Measurements from ENCODE around the gene STRC. TPM values are rescaled to one million over a fixed set of nuclear protein-coding genes. Genes with fewer than 3 reads are reported as not detected.
"Not testable (repeated sequence)": the region's sequence is repeated elsewhere in the genome, so short reads cannot be mapped to it uniquely, and the experiment has no call there.

Gene STRC
- total RNA-seq (1 to 10 TPM in 3 of 5 donors, under 1 TPM in 1, not detected in 1; 0.58 to 5.8 (median 3.1) TPM), polyA plus RNA-seq (under 1 TPM; 0.25 to 0.78 (median 0.31) TPM)
- long read RNA-seq, donor 1, result 0 reads
- long read RNA-seq, donor 2, result 0 reads
- long read RNA-seq, donor 3, result 0 reads
- long read RNA-seq, donor 4, result 0 reads
- long read RNA-seq, donor 5, result 0 reads
- long read RNA-seq, donor 6, partial matches to known transcripts, result 0 of 1 reads
- long read RNA-seq, donor 6, other reads (novel, unspliced or antisense), result 0 of 1 reads
- long read RNA-seq, donor 7, result 0 reads
- long read RNA-seq, donor 8, result 0 reads
- long read RNA-seq, donor 9, result 0 reads
- long read RNA-seq, donor 10, result 0 reads

- H3K9me3 ChIP-seq; H3K4me1 ChIP-seq; DNase-seq; H3K4me3 ChIP-seq; H3K36me3 ChIP-seq; H3K27ac ChIP-seq; H3K27me3 ChIP-seq; intact Hi-C loops (cut with DNase I; ENCODE audit: low total_unique reads): not testable (repeated sequence)
- no CpG with 5 or more reads among the region's 2 CpGs for WGBS, 5 donors
Observed at GRCh38 chr15:43618700-43619099, at the start of gene STRC. Gene STRC (minus strand): TSS chr15:43618800. CDS start chr15:43618722, 78 bp downstream.

GRCh38 chr15:43666177-43666576 lies 47.6 kb upstream of the STRC start:
- H3K36me3 ChIP-seq; H3K4me3 ChIP-seq; H3K4me1 ChIP-seq; H3K27ac ChIP-seq; intact Hi-C loops (cut with DNase I; ENCODE audit: low total_unique reads); DNase-seq; H3K9me3 ChIP-seq; H3K27me3 ChIP-seq: not testable (repeated sequence)
- no CpG with 5 or more reads among the region's 1 CpG for WGBS, 5 donors

DNA sequence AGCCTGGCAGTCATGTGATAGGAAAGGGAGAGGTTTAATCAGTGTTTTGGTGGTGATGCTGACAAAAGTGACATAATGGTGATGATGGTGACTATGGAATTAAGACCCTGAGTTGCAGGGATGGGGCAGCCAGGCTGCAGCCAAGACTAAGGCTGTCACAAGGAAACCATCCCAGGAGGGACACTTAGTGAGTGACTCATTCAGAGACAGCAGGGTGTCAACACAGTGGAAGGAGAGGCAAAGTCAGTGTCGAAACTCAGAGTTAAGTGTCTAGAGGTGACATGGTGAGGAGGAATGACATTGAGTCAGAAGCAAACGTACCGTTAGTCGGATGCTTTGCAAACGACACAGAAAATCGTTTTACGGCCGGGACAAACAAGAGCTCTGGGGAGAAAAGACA lies 44.7 kb upstream of the STRC start:
- WGBS, 5 donors, result no CpG with 5 or more reads among the region's 8 CpGs
- not testable (repeated sequence) for H3K36me3 ChIP-seq

DNA sequence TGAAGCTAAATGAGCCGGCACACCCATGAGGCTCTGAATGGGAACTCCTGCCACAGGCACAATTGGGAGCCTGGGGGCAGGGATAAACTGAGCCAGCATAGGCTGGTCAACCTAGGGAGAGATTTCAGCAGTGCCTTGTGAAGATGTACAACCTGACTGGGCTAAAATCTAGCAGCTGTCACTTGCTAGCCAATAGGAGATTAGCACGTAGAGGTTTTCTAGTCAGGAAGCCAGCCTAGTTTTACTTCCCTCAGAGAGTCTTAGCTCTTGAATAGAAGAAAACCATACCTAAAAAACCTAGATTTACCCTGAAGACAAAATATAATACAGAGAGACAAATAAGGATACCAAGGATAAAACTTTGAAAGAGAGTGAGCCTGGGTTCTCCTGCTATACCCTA lies 43.7 kb upstream of the STRC start:
- H3K4me1 ChIP-seq; intact Hi-C loops (cut with DNase I; ENCODE audit: low total_unique reads); H3K4me3 ChIP-seq; H3K9me3 ChIP-seq; H3K36me3 ChIP-seq; DNase-seq; H3K27ac ChIP-seq; H3K27me3 ChIP-seq: not testable (repeated sequence)
- 88 to 100% (median 92%) methylated on average over 1 of the region's 2 CpGs; no CpG with 5 or more reads in 2 of the 5 donors for WGBS, 5 donors

More for the DNA sequence above, 44.7 kb upstream of the STRC start:
- H3K27ac ChIP-seq; DNase-seq; H3K9me3 ChIP-seq; H3K27me3 ChIP-seq; H3K4me3 ChIP-seq; H3K4me1 ChIP-seq; intact Hi-C loops (cut with DNase I; ENCODE audit: low total_unique reads): not testable (repeated sequence)

DNA sequence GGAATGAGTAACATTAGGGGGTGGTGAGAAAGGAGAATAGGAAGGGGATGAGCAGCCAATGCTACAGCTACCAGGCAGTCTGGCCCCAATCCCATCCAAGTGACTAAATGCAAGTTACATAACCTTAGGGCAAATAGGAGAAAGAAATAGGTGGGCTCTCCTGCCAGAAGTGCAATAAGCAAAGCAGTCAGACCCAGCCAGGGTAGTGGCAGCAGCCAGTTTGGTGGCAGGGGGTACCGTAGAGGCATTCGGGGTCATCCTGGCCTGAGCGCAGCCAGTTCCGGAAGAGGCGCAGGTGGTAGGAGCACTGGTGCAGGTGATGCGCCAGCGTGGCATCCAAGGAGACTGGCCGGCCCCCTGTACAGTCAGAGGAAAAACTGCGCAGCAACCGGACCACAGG lies 41.1 kb upstream of the STRC start:
- H3K4me3 ChIP-seq; H3K27me3 ChIP-seq; H3K36me3 ChIP-seq; DNase-seq; H3K27ac ChIP-seq; intact Hi-C loops (cut with DNase I; ENCODE audit: low total_unique reads); H3K9me3 ChIP-seq; H3K4me1 ChIP-seq: not testable (repeated sequence)
- WGBS, 5 donors, result 100% methylated on average over 1 to 5 of the region's 10 CpGs; no CpG with 5 or more reads in 2 of the 5 donors

GRCh38 chr15:43649430-43649926 lies 30.9 kb upstream of the STRC start:
- DNase-seq; H3K27me3 ChIP-seq; intact Hi-C loops (cut with DNase I; ENCODE audit: low total_unique reads); H3K9me3 ChIP-seq; H3K4me1 ChIP-seq; H3K27ac ChIP-seq; H3K4me3 ChIP-seq: not testable (repeated sequence)
- 89 to 99% (median 95%) methylated on average over 16 of the region's 16 CpGs for WGBS, 5 donors
- H3K36me3 ChIP-seq, result peaks cover 0 to 47% (median 39%) of the 10 kb centered on the region in 4 donors

- Histone ChIP-seq H3K27ac (no peak within 1 kb of the TSS), H3K4me3 (no peak within 1 kb of the TSS), H3K4me1 (no peaks in the 10 kb centered on the region), H3K27me3 (no peaks in the 10 kb centered on the region), H3K9me3 (no peaks in the 10 kb centered on the region), H3K36me3 (peaks cover 0 to 47% (median 39%) of the 10 kb centered on the region in 4 donors)
- TF ChIP-seq POLR2A (IDR thresholded peaks at IDR 0.05), result no peak
- TF ChIP-seq, protein P1, sequence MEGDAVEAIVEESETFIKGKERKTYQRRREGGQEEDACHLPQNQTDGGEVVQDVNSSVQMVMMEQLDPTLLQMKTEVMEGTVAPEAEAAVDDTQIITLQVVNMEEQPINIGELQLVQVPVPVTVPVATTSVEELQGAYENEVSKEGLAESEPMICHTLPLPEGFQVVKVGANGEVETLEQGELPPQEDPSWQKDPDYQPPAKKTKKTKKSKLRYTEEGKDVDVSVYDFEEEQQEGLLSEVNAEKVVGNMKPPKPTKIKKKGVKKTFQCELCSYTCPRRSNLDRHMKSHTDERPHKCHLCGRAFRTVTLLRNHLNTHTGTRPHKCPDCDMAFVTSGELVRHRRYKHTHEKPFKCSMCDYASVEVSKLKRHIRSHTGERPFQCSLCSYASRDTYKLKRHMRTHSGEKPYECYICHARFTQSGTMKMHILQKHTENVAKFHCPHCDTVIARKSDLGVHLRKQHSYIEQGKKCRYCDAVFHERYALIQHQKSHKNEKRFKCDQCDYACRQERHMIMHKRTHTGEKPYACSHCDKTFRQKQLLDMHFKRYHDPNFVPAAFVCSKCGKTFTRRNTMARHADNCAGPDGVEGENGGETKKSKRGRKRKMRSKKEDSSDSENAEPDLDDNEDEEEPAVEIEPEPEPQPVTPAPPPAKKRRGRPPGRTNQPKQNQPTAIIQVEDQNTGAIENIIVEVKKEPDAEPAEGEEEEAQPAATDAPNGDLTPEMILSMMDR (IDR thresholded peaks at IDR 0.05), result no peak
- TF ChIP-seq EP300 (IDR thresholded peaks at IDR 0.05), result no peak
- TF ChIP-seq POLR2AphosphoS5 (IDR thresholded peaks at IDR 0.05), result no peak
- WGBS, 5 donors, result 88 to 92% (median 90%) methylated on average over 55 to 85 of the region's 85 CpGs
- intact Hi-C loops (cut with DNase I; ENCODE audit: low total_unique reads), result no loop called here
- DNase-seq, result peak in 1 of 2 donors; percentile 3
Observed at GRCh38 chr15:43648649-43649429, 30.2 kb upstream of the STRC start, which contains the start of gene CATSPER2. Gene CATSPER2 (minus strand): TSS chr15:43648844. CDS start chr15:43648061, 783 bp downstream.

DNA sequence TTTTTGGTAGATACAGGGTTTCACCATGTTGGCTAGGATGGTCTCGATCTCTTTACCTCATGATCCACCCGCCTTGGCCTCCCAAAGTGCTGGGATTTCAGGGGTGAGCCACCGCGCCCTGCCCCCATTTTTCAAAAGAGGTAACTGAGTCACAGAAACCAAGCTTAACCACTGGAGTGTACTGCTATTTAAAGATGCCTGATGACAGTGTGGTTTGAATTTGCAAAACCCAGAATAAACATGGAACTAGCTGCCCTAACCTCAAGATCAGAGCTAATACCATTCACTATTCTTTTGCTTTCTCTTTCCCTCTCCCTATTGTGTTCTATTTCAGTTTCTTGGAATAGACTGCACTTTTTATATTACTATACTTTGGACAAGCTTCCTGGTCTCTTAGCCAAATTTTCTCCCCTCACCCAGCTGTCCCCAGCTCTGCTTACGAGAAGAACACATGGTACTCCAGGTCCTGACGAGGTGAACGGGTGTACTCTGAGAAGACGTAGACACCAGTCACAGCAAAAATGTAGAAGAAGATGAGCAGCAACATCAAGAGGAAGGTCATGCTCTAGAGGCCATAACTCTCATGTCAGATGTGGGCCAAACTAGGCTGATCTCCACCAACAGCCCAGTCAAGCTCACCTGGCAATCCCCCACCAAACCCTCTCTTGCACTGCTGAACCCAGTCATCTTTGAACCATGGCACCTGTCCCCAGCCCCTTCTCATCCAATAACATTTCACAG lies 20.0 kb upstream of the STRC start:
- not testable (repeated sequence) for DNase-seq, H3K4me3 ChIP-seq

DNA sequence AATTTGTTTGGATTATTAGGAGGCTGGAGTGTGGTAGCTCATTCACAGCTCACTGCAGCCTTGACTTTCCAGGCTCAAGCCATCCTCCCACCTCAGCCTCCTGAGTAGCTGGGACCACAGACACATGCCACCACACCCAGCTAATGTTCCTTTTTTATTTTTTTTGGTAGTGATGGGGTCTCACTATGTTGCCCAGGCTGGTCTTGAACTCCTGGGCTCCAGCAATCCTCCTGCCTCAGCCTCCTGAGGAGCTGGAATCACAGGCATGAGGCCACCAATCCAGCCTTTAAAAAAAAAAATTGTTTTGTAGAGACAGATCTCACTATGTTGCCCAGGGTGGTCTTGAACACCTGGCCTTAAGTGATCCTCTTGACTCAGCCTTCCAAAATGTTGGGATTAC lies 8.3 kb upstream of the STRC start:
- DNase-seq, H3K9me3 ChIP-seq: not testable (repeated sequence)

More for the DNA sequence above, 20.0 kb upstream of the STRC start:
- H3K36me3 ChIP-seq; H3K27ac ChIP-seq; intact Hi-C loops (cut with DNase I; ENCODE audit: low total_unique reads); H3K4me1 ChIP-seq; H3K9me3 ChIP-seq; H3K27me3 ChIP-seq: not testable (repeated sequence)
- WGBS, 5 donors, result 81 to 94% (median 90%) methylated on average over 8 of the region's 8 CpGs

More for the DNA sequence above, 8.3 kb upstream of the STRC start:
- H3K27me3 ChIP-seq, result peaks cover 0 to 13% (median 0%) of the 10 kb centered on the region in 3 donors
- H3K4me3 ChIP-seq; H3K36me3 ChIP-seq; H3K27ac ChIP-seq; H3K4me1 ChIP-seq; intact Hi-C loops (cut with DNase I; ENCODE audit: low total_unique reads): not testable (repeated sequence)

Data from stomach (tissue), 19 donors.